ENCODE data around the gene OR10H1. TPM values are rescaled to one million over a fixed set of nuclear protein-coding genes. Genes with fewer than 3 reads are reported as not detected.
A peak's percentile ranks its signal among the peaks of the same experiment; 100 is the strongest.
"Not testable (repeated sequence)": the region's sequence is repeated elsewhere in the genome, so short reads cannot be mapped to it uniquely, and the experiment has no call there.

Gene OR10H1
- total RNA-seq (not detected), polyA plus RNA-seq (not detected)

GRCh38 chr19:15815306-15815705 lies at the start of gene OR10H1:
Gene OR10H1 (minus strand): TSS chr19:15815664. CDS start chr19:15808037, 7,627 bp downstream.
- no peaks in the 10 kb centered on the region for H3K9me3 Mint-ChIP-seq
- Histone ChIP-seq H3K36me3 (ENCODE audit: insufficient read depth, low read length) (no peaks in the 10 kb centered on the region), H3K4me1 (ENCODE audit: insufficient read depth, low read length) (peaks cover 9% of the 10 kb centered on the region), H3K9me3 (ENCODE audit: low read length) (no peaks in the 10 kb centered on the region), H3K27ac (ENCODE audit: low read depth, low read length) (no peak within 1 kb of the TSS), H3K4me3 (ENCODE audit: low read length) (no peak within 1 kb of the TSS), H3K27me3 (ENCODE audit: insufficient read depth, low read length, poor library complexity, severe bottlenecking) (no peaks in the 10 kb centered on the region)
- peaks cover 16 to 26% (median 20%) of the 10 kb centered on the region in 3 donors for H3K4me1 Mint-ChIP-seq
- ChIA-PET POLR2A (no interaction called here), CTCF (no interaction called here)
- H3K27ac Mint-ChIP-seq = peak within 1 kb of the TSS in 2 of 8 donors; percentile 38 to 56
- no peak for DNase-seq
- H3K27me3 Mint-ChIP-seq = peaks cover 4 to 27% of the 10 kb centered on the region in 2 donors
- no peaks in the 10 kb centered on the region for H3K36me3 Mint-ChIP-seq
- H3K4me3 Mint-ChIP-seq = no peak within 1 kb of the TSS

GRCh38 chr19:15864824-15865223 lies 49.4 kb upstream of the OR10H1 start:
- no peaks in the 10 kb centered on the region for H3K27me3 ChIP-seq (ENCODE audit: insufficient read depth, low read length, poor library complexity, severe bottlenecking)
- H3K4me3 ChIP-seq (ENCODE audit: low read length) = no peak overlapping the region
- H3K4me3 Mint-ChIP-seq = no peak overlapping the region
- H3K36me3 ChIP-seq (ENCODE audit: insufficient read depth, low read length) = no peaks in the 10 kb centered on the region
- no peak overlapping the region for H3K27ac ChIP-seq (ENCODE audit: low read depth, low read length)
- no peaks in the 10 kb centered on the region for H3K36me3 Mint-ChIP-seq
- no peak overlapping the region for H3K27ac Mint-ChIP-seq
- no peaks in the 10 kb centered on the region for H3K9me3 ChIP-seq (ENCODE audit: low read length)
- no peaks in the 10 kb centered on the region for H3K9me3 Mint-ChIP-seq
- POLR2A ChIA-PET = no interaction called here
- peaks cover 4 to 9% (median 4%) of the 10 kb centered on the region in 3 donors for H3K4me1 Mint-ChIP-seq
- no peaks in the 10 kb centered on the region for H3K4me1 ChIP-seq (ENCODE audit: insufficient read depth, low read length)
- peaks cover 5 to 16% of the 10 kb centered on the region in 2 donors for H3K27me3 Mint-ChIP-seq
- CTCF ChIA-PET = interaction anchor here (1.3 kb wide), 1 partner anchor 28 kb away, joined by 3 read pairs; no protein-coding TSS in a partner anchor
- no peak for DNase-seq

- H3K27ac ChIP-seq (ENCODE audit: low read depth, low read length) = no peak overlapping the region
- Mint-ChIP-seq H3K27me3 (peaks cover 5 to 12% of the 10 kb centered on the region in 2 donors), H3K4me1 (no peaks in the 10 kb centered on the region), H3K36me3 (no peaks in the 10 kb centered on the region), H3K27ac (no peak overlapping the region), H3K9me3 (no peaks in the 10 kb centered on the region), H3K4me3 (no peak overlapping the region)
- CTCF ChIA-PET = no interaction called here
- no peaks in the 10 kb centered on the region for H3K36me3 ChIP-seq (ENCODE audit: insufficient read depth, low read length)
- no peaks in the 10 kb centered on the region for H3K4me1 ChIP-seq (ENCODE audit: insufficient read depth, low read length)
- no peaks in the 10 kb centered on the region for H3K27me3 ChIP-seq (ENCODE audit: insufficient read depth, low read length, poor library complexity, severe bottlenecking)
- POLR2A ChIA-PET = no interaction called here
- DNase-seq = no peak
- H3K9me3 ChIP-seq (ENCODE audit: low read length) = no peaks in the 10 kb centered on the region
- no peak overlapping the region for H3K4me3 ChIP-seq (ENCODE audit: low read length)
These were observed 47.8 kb upstream of the OR10H1 start for GRCh38 chr19:15863272-15863671.

- Histone ChIP-seq H3K27me3 (ENCODE audit: insufficient read depth, low read length, poor library complexity, severe bottlenecking) (no peaks in the 10 kb centered on the region), H3K9me3 (ENCODE audit: low read length) (no peaks in the 10 kb centered on the region), H3K36me3 (ENCODE audit: insufficient read depth, low read length) (no peaks in the 10 kb centered on the region), H3K27ac (ENCODE audit: low read depth, low read length) (no peak overlapping the region), H3K4me1 (ENCODE audit: insufficient read depth, low read length) (no peaks in the 10 kb centered on the region), H3K4me3 (ENCODE audit: low read length) (no peak overlapping the region)
- peaks cover 5 to 12% of the 10 kb centered on the region in 2 donors for H3K27me3 Mint-ChIP-seq
- no peaks in the 10 kb centered on the region for H3K9me3 Mint-ChIP-seq
- no peak overlapping the region for H3K27ac Mint-ChIP-seq
- H3K4me3 Mint-ChIP-seq = no peak overlapping the region
- H3K36me3 Mint-ChIP-seq = no peaks in the 10 kb centered on the region
- ChIA-PET POLR2A (no interaction called here), CTCF (no interaction called here)
- no peak for DNase-seq
- no peaks in the 10 kb centered on the region for H3K4me1 Mint-ChIP-seq
These were observed 47.0 kb upstream of the OR10H1 start for GRCh38 chr19:15862444-15862843.

- Mint-ChIP-seq H3K9me3 (no peaks in the 10 kb centered on the region), H3K4me3 (no peak overlapping the region), H3K27ac (no peak overlapping the region), H3K36me3 (no peaks in the 10 kb centered on the region), H3K27me3 (peaks cover 5 to 12% of the 10 kb centered on the region in 2 donors), H3K4me1 (no peaks in the 10 kb centered on the region)
- Histone ChIP-seq H3K9me3 (ENCODE audit: low read length) (no peaks in the 10 kb centered on the region), H3K27ac (ENCODE audit: low read depth, low read length) (no peak overlapping the region), H3K4me3 (ENCODE audit: low read length) (no peak overlapping the region), H3K4me1 (ENCODE audit: insufficient read depth, low read length) (no peaks in the 10 kb centered on the region), H3K27me3 (ENCODE audit: insufficient read depth, low read length, poor library complexity, severe bottlenecking) (no peaks in the 10 kb centered on the region), H3K36me3 (ENCODE audit: insufficient read depth, low read length) (no peaks in the 10 kb centered on the region)
- CTCF ChIA-PET = no interaction called here
- no peak for DNase-seq
- POLR2A ChIA-PET = no interaction called here
These were observed 45.1 kb upstream of the OR10H1 start for GRCh38 chr19:15860522-15860921.

GRCh38 chr19:15859187-15859586 lies 43.7 kb upstream of the OR10H1 start:
- H3K4me3 ChIP-seq (ENCODE audit: low read length) = no peak overlapping the region
- H3K27ac ChIP-seq (ENCODE audit: low read depth, low read length) = no peak overlapping the region
- CTCF ChIA-PET = no interaction called here
- POLR2A ChIA-PET = interaction anchor here (0.7 kb wide), 1 partner anchor 34 kb away, joined by 4 read pairs; no protein-coding TSS in a partner anchor
- Mint-ChIP-seq H3K4me1 (no peaks in the 10 kb centered on the region), H3K27ac (no peak overlapping the region), H3K4me3 (no peak overlapping the region), H3K9me3 (no peaks in the 10 kb centered on the region), H3K36me3 (no peaks in the 10 kb centered on the region), H3K27me3 (peaks cover 5 to 11% of the 10 kb centered on the region in 2 donors)
- DNase-seq = no peak
- no peaks in the 10 kb centered on the region for H3K27me3 ChIP-seq (ENCODE audit: insufficient read depth, low read length, poor library complexity, severe bottlenecking)
- no peaks in the 10 kb centered on the region for H3K9me3 ChIP-seq (ENCODE audit: low read length)
- no peaks in the 10 kb centered on the region for H3K4me1 ChIP-seq (ENCODE audit: insufficient read depth, low read length)
- no peaks in the 10 kb centered on the region for H3K36me3 ChIP-seq (ENCODE audit: insufficient read depth, low read length)

GRCh38 chr19:15850385-15850784 lies 34.9 kb upstream of the OR10H1 start:
- ChIA-PET CTCF (no interaction called here), POLR2A (no interaction called here)
- Mint-ChIP-seq H3K36me3 (no peaks in the 10 kb centered on the region), H3K27ac (no peak overlapping the region), H3K4me1 (peaks cover 8 to 15% (median 10%) of the 10 kb centered on the region in 3 donors), H3K4me3 (no peak overlapping the region), H3K9me3 (no peaks in the 10 kb centered on the region), H3K27me3 (no peaks in the 10 kb centered on the region)
- Histone ChIP-seq H3K27me3 (ENCODE audit: insufficient read depth, low read length, poor library complexity, severe bottlenecking) (no peaks in the 10 kb centered on the region), H3K4me3 (ENCODE audit: low read length) (no peak overlapping the region), H3K4me1 (ENCODE audit: insufficient read depth, low read length) (peaks cover 10% of the 10 kb centered on the region), H3K9me3 (ENCODE audit: low read length) (no peaks in the 10 kb centered on the region), H3K36me3 (ENCODE audit: insufficient read depth, low read length) (no peaks in the 10 kb centered on the region), H3K27ac (ENCODE audit: low read depth, low read length) (no peak overlapping the region)
- no peak for DNase-seq

GRCh38 chr19:15846923-15847322 lies 31.5 kb upstream of the OR10H1 start:
- H3K4me1 Mint-ChIP-seq = peaks cover 32 to 46% (median 40%) of the 10 kb centered on the region in 3 donors
- H3K27me3 ChIP-seq (ENCODE audit: insufficient read depth, low read length, poor library complexity, severe bottlenecking) = no peaks in the 10 kb centered on the region
- no peak for DNase-seq
- peaks cover 39% of the 10 kb centered on the region for H3K4me1 ChIP-seq (ENCODE audit: insufficient read depth, low read length)
- peak overlapping the region in 2 of 8 donors; percentile 80 to 94 for H3K27ac Mint-ChIP-seq
- no peaks in the 10 kb centered on the region for H3K27me3 Mint-ChIP-seq
- ChIA-PET POLR2A (no interaction called here), CTCF (no interaction called here)
- H3K27ac ChIP-seq (ENCODE audit: low read depth, low read length) = no peak overlapping the region
- no peaks in the 10 kb centered on the region for H3K9me3 ChIP-seq (ENCODE audit: low read length)
- no peak overlapping the region for H3K4me3 ChIP-seq (ENCODE audit: low read length)
- no peaks in the 10 kb centered on the region for H3K9me3 Mint-ChIP-seq
- H3K4me3 Mint-ChIP-seq = peak overlapping the region in 1 of 7 donors; percentile 6
- no peaks in the 10 kb centered on the region for H3K36me3 ChIP-seq (ENCODE audit: insufficient read depth, low read length)
- no peaks in the 10 kb centered on the region for H3K36me3 Mint-ChIP-seq

GRCh38 chr19:15843894-15844222 lies 28.4 kb upstream of the OR10H1 start:
- not testable (repeated sequence) for H3K27ac ChIP-seq (ENCODE audit: low read depth, low read length); H3K4me3 ChIP-seq (ENCODE audit: low read length); H3K9me3 Mint-ChIP-seq; H3K27me3 ChIP-seq (ENCODE audit: insufficient read depth, low read length, poor library complexity, severe bottlenecking); H3K36me3 Mint-ChIP-seq; H3K27me3 Mint-ChIP-seq; H3K9me3 ChIP-seq (ENCODE audit: low read length); H3K36me3 ChIP-seq (ENCODE audit: insufficient read depth, low read length); DNase-seq
- Mint-ChIP-seq H3K4me3 (peak overlapping the region in 5 of 7 donors; percentile 52 to 68 (median 60)), H3K4me1 (peaks cover 33 to 55% (median 48%) of the 10 kb centered on the region in 3 donors), H3K27ac (peak overlapping the region in 7 of 8 donors; percentile 57 to 89 (median 75))
- CTCF ChIA-PET = interaction anchor here (0.6 to 1.4 kb wide), 2 partner anchors 214 to 338 kb away, joined by 3 to 4 read pairs; no protein-coding TSS in a partner anchor
- H3K4me1 ChIP-seq (ENCODE audit: insufficient read depth, low read length) = peaks cover 39% of the 10 kb centered on the region
- POLR2A ChIA-PET = interaction anchor here (0.5 to 0.9 kb wide), 2 partner anchors 227 to 521 kb away, joined by 3 to 6 read pairs; no protein-coding TSS in a partner anchor

Data from CD8-positive, alpha-beta memory T cell (primary cell).